NCI-H226 (cell line): Measurements from ENCODE around the gene GATA2.

Source experiments
- DNase-seq: peaks from one replicate; pipeline ENCODE4 v3.0.0-alpha.2; 2015

The GATA2 gene

GRCh38 chr3:128430731-128431130, 62.3 kb downstream of the GATA2 start:
- no peak for DNase-seq

GRCh38 chr3:128430301-128430700, 62.7 kb downstream of the GATA2 start:
- no peak for DNase-seq

- DNase-seq = no peak
Measured at GRCh38 chr3:128429751-128430150, 63.2 kb downstream of the GATA2 start.
